Measurements from ENCODE around the gene SRP19. TPM values are rescaled to one million over a fixed set of nuclear protein-coding genes. Genes with fewer than 3 reads are reported as not detected.

The SRP19 gene
- total and polyA plus RNA-seq, 8 donors, result 38.5 to 88.2 (median 67.6) TPM

DNA sequence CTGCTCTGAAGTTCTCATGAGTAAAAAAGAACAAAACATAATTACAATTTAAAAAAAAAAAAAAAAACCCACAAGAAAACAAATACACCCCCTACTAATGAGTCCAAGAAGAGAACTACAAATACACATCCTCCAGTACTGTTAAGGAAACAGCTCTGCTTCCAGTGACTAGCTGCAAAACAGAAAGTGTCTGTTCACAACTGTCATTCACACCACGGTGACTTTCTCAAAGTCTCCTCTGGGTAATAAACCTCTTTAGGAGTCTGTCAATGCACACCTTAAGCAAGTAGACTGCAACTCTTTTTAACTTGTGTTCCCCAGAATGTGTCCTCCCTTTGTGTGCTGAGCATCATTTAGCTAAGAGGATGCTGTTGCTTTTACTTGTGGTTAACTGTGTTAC is 54.7 kb downstream of the SRP19 start:
- Histone ChIP-seq H3K4me3 (no peak overlapping the region), H3K27ac (no peak overlapping the region), H3K27me3 (no peaks in the 10 kb centered on the region), H3K4me1 (peaks cover 5 to 77% of the 10 kb centered on the region in 2 donors), H3K9me3 (no peaks in the 10 kb centered on the region), H3K36me3 (peaks cover 0 to 39% of the 10 kb centered on the region in 2 donors)
- intact Hi-C loops (cut with DNase I), result no loop called here
- TF ChIP-seq, protein P1, sequence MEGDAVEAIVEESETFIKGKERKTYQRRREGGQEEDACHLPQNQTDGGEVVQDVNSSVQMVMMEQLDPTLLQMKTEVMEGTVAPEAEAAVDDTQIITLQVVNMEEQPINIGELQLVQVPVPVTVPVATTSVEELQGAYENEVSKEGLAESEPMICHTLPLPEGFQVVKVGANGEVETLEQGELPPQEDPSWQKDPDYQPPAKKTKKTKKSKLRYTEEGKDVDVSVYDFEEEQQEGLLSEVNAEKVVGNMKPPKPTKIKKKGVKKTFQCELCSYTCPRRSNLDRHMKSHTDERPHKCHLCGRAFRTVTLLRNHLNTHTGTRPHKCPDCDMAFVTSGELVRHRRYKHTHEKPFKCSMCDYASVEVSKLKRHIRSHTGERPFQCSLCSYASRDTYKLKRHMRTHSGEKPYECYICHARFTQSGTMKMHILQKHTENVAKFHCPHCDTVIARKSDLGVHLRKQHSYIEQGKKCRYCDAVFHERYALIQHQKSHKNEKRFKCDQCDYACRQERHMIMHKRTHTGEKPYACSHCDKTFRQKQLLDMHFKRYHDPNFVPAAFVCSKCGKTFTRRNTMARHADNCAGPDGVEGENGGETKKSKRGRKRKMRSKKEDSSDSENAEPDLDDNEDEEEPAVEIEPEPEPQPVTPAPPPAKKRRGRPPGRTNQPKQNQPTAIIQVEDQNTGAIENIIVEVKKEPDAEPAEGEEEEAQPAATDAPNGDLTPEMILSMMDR (IDR thresholded peaks at IDR 0.05), result no peak
- ATAC-seq, result no peak
- no peak for DNase-seq

- no peak for DNase-seq
- Histone ChIP-seq H3K27ac (no peak overlapping the region), H3K4me1 (peaks cover 5 to 78% of the 10 kb centered on the region in 2 donors), H3K27me3 (no peaks in the 10 kb centered on the region), H3K4me3 (no peak overlapping the region), H3K9me3 (no peaks in the 10 kb centered on the region), H3K36me3 (peaks cover 0 to 34% of the 10 kb centered on the region in 2 donors)
- intact Hi-C loops (cut with DNase I), result no loop called here
- no peak for ATAC-seq
- TF ChIP-seq, protein P1 (IDR thresholded peaks at IDR 0.05), result no peak
Measured at GRCh38 chr5:112917453-112917995, 56.4 kb downstream of the SRP19 start.

DNA sequence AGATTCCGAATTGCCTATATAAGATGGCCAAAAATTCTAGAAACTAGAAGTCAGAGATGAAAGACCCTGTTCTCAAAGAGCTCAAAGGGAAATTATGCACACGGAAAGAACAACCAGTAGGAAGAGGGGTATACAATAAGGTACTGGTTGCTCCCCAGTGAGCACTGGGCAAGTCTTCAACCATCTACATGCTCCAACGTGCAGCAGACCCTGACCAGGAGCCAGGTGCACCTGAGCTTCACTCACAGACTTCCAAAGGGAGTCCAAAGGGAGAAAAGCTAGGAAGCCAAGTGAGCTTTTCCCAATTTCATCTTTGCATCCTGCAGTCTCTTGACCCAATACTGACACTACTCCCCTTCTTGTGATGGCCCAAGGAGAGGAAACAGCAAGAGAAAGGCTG is 57.0 kb downstream of the SRP19 start:
- H3K27ac ChIP-seq, result peak overlapping the region in 1 of 2 donors; percentile 49
- H3K36me3 ChIP-seq, result peaks cover 0 to 34% of the 10 kb centered on the region in 2 donors
- intact Hi-C loops (cut with DNase I), result no loop called here
- ATAC-seq (no peak), DNase-seq (no peak)
- H3K4me3 ChIP-seq, result no peak overlapping the region
- TF ChIP-seq, protein P1 (IDR thresholded peaks at IDR 0.05), result no peak
- H3K4me1 ChIP-seq, result peaks cover 5 to 78% of the 10 kb centered on the region in 2 donors
- H3K27me3 ChIP-seq, result no peaks in the 10 kb centered on the region
- H3K9me3 ChIP-seq, result no peaks in the 10 kb centered on the region

DNA sequence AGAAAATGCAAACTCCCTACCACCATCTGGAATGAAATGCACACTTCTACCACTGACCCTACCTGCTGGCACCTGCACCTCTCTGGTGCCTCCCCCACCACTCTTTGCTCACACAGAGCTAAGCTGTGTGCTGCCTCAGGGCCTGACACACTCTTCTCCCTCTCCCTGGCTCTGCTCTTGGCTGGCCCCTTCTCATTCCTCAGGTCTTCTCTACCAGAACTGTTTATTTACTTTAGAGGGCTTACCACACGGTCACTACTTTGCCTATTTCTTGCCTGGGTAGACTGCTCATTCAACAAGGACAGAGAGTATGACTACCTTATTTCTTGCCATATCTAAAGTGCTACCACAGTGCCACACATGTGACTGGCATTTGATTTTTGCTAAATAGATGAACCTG is 57.6 kb downstream of the SRP19 start:
- Histone ChIP-seq H3K36me3 (peaks cover 0 to 34% of the 10 kb centered on the region in 2 donors), H3K4me1 (peaks cover 5 to 78% of the 10 kb centered on the region in 2 donors), H3K9me3 (no peaks in the 10 kb centered on the region), H3K4me3 (no peak overlapping the region), H3K27me3 (no peaks in the 10 kb centered on the region), H3K27ac (peak overlapping the region in 1 of 2 donors; percentile 49)
- DNase-seq, result no peak
- ATAC-seq, result no peak
- intact Hi-C loops (cut with DNase I), result no loop called here
- TF ChIP-seq, protein P1 (IDR thresholded peaks at IDR 0.05), result no peak

Other genes with a start within 250 kb of the SRP19 start
- 10 to 100 TPM; 41.0 to 52.0 TPM for gene APC, start 123.4 kb upstream of the SRP19 start, total RNA-seq
- gene APC, start 123.4 kb upstream of the SRP19 start, polyA plus RNA-seq (ENCODE audit: insufficient read length in 6 of 6), result 10 to 100 TPM; 32.2 to 48.3 (median 43.2) TPM
- 100 to 1,000 TPM; 103 to 121 TPM for gene REEP5, start 60.9 kb downstream of the SRP19 start, total RNA-seq
- 10 to 100 TPM; 64.8 to 73.9 (median 70.1) TPM for gene REEP5, start 60.9 kb downstream of the SRP19 start, polyA plus RNA-seq (ENCODE audit: insufficient read length in 6 of 6)
- gene DCP2, start 115.5 kb downstream of the SRP19 start, total RNA-seq, result 10 to 100 TPM; 55.8 to 72.4 TPM
- 10 to 100 TPM; 30.1 to 39.0 (median 34.7) TPM for gene DCP2, start 115.5 kb downstream of the SRP19 start, polyA plus RNA-seq (ENCODE audit: insufficient read length in 6 of 6)